NCI-H2107 treated with DMSO at 0.1 percent for 48 hours (cell line): ENCODE measurements around the gene EP300.

Experiments
- DNase-seq: peaks from one replicate; lab custom pipeline; 2025; ENCODE audit not compliant: unreplicated experiment; lab: John Stamatoyannopoulos, UW

Gene EP300

DNA sequence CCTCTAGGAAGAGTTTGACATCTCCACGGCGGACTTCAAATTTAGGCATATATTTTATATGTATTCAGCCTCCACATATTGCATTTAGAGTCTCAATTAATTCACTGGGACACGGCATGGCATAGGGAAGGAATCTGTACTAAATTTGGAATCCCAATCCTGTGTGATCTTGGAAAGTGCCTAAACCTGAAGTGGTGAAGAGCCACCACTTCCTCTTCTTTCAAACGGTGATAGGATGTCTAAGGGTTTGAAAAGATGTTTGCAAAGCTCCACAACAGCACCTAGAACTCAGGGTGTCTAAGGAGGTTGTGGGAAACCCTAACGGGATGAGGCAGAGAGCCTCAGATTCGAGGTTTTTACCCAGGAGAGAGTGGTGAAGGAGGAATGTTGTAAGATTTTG lies 111.7 kb downstream of the EP300 start:
- no peak for DNase-seq

DNA sequence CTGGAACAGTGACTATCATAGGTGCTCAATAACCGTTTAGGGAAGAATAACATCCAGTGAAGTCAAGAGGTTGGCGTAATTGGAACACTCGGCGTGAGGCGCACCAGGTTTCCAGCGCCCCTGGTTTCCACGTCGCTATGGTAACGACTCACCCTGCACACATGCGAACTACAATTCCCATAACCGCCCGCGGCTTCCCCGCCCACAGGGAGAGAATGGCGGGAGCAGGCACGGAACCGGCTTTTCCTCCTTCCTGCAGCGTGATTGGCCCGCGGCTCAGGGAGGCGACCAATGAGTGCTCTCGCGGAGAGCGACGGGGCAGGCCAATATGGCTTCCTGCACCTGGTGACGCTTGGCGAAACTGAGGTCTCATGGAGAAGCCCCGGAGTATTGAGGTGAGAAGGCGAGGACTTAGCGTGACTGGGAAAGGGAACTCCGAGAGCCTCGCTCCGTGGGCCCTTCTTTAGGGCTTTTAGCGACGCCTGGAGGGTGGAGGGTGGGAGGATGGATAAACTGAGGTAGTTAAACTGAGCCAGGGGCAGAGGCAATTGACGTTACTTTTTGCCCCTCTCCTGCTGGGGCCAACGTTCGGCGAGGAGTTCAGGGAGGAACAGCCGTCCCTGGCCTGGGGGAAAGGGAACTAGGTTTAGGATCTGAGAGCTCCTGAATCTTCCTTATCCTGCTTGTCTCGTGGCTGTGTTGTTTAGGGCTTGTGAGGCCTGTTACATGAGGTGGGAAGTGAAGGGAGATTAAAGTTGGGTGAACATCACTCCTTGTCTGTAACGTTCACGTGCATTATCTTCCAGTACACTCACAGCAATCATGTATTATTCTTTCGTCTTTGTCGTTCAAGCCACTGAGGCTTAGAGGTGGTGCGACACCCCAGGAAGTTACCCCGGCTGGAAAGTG lies 112.9 kb downstream of the EP300 start, which contains the start of gene L3MBTL2:
TSS of gene L3MBTL2 (plus strand) at position 321 of the 909 bp plus-strand sequence. CDS start at position 372, 51 bp downstream.
- DNase-seq: peak; percentile 87

DNA sequence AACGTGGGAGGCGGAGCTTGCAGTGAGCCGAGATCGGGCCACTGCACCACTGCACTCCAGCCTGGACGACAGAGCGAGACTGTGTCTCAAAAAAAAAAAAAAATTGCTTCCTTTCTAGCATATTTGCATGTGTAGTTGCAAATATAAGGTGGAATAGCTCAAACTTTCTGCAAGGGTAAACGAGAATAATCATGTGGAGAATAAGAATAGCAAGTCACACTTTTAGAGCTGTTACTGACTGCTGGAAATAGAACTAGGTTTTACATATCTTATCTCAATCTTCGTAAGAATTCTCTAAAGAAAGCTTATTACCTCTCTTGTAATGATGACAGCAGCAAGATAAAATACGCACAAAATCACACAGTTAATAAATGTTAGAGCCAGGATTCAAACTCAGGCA lies 114.3 kb downstream of the EP300 start:
- DNase-seq: no peak

DNA sequence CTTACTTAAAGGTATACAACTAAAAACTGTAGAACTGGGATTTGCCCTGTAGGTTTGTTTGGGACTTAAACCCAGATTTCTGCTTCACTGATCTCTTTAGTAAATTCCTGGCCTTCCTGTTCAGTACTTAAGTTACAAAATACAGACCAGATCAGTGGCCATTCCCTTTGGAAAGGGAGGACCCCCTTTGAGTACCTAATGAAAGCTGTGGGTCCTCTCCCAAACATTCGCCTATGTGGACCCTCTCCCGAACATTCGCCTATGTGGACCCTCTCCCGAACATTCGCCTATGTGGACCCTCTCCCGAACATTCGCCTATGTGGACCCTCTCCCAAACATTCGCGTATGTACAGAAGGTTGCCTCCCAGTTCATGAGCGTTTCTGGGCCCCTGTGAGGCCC lies 123.0 kb downstream of the EP300 start:
- no peak for DNase-seq

DNA sequence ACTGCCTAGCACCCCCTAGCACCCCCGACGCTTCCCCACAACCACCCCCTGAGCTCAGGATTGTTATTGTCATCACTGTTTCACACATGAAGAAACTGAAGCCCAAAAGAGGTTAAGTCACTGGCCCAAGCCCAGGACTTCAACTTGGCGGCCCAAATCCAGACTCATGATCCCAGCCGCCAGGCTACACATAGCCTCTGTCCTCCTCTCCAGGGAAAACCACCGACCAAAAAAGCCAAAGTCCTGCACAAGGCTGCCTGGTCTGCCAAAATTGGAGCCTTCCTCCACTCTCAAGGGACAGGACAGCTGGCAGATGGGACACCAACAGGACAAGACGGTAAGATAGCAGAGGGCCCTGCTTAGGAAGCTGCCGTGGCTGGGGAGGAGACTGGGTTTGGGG lies 123.5 kb downstream of the EP300 start:
- DNase-seq: no peak

DNA sequence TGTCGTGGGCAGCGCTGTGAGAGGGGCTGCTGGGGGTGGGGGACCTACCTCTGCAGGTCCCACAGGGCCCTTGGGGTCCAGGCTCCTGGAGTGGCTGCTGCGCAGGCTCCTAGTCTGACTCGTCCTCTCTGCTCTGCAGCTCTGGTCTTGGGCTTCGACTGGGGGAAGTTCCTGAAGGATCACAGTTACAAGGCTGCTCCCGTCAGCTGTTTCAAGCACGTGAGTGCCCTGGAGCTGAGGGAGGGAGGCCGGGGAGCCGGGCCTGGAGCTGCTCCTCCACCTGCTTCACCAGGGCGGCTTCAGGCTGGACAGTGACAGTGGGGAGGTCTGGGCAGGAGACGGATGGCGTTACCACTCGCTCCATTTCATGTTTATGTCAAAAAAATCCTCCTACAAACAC lies 124.6 kb downstream of the EP300 start:
- DNase-seq: peak; percentile 54

DNA sequence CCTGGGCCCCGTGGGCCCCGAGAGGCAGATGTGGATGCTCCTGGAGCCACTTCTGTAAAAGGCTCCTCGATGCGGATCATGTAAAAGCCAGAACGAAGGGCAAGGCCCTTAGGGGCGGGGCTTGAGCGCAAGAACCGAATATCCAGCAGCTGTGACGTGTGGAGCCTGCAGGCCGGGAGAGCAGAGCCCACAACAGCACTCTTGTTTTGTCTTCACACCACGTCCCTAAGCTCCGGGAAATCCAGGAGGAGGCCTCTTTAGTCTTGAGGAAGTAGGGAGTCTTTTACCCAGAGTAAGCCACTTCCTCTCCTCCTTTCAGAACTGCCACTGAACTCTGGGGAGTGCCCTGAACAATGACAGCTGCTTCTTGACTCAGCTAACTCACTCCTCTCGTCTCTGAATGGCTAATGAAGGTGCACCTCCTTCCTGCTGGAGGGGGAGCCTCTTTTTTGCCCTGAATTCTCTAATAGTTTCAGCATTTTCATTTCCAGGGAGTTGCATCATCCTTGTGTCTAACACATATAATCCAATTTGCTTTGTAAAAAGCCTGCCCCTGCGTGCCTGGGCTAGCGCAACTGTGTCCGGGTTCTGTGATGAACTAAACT lies 125.3 kb downstream of the EP300 start:
- no peak for DNase-seq

DNA sequence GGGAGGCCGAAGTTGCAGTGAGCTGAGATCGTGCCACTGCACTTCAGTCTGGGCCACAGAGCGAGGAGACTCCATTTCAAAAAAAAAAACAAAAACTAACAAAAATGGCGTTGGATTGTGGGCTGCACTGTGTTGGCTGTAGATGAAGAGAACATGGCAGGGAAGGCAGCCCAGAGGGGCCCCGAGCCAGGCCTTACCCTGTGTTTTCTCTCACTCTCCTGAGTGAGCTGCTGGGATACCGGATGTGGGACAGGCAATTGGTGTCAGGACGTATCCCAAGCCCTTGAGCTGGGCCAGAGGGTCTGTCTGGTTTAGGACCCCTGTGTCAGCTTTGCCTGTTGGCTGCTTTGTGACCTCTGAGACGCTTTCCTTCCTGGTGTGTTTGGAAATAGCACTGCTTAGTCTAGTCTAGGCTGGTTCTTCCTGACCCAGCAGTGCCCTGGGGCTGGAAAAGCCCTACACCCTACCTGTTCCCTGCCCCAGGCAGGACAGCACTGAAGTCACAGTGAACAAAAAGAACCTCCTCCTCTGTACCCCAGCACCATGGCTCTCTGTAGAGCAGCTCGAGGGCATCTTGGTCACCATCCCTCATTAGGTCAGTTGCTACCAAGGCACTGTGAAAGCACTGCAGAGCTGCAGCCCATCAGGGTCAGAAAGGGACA lies 130.6 kb downstream of the EP300 start:
- no peak for DNase-seq

DNA sequence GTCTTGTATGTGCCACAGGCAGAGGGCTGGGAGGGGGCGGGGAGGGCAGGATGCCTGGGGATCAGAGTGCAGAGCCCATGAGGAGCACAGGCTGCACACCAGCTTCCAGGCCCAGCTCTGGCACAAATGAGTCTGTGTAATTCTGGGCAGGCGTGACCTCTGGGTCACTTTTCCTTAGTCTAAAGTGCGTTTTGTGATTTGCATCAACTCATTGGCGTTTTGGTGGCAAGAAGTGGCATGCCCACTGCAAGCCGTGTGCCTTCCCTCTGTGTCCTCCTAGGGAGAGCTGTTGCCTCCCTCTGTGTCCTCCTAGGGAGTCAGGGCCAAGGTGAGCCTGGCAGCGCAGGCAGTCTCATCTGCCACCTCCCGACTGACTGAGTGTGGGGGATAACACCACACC lies 131.1 kb downstream of the EP300 start:
- no peak for DNase-seq

DNA sequence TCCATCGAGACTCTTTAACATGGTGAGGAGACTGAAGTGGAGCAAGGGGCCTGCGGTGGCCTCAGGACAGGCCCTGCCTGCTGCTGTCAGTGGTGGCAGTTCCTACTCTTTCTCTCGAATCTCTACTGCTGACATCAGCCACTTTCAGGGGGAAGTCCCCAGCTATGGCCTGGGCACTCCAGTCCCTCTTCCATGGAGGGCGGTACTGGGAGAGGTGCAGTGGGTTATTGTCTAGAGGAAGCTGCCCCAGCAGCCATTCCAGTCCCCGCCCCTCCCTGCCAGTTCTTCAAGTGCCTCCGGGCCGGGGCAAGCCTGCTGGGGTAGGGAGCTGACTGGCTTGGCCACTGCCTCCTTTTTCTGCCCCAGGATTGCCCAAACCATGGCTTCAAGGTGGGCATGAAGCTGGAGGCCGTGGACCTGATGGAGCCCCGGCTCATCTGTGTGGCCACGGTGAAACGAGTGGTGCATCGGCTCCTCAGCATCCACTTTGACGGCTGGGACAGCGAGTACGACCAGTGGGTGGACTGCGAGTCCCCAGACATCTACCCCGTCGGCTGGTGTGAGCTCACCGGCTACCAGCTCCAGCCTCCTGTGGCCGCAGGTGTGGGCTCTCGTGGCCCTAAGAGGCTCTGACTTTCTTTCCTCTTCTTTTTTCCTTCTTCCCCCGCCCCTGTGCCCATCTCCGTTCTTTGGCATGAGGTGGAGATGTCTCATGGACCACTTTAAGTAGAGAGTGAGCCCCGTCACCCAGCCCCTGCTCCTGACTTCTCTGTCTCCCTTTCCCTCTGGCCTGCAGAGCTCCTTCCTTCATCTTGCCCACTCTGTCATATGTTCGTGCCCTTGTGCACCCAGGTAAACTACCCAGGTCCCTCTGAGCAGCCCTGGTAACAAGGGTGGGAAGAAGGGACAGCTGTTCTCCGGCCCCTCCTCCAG lies 134.6 kb downstream of the EP300 start:
- DNase-seq: no peak

DNA sequence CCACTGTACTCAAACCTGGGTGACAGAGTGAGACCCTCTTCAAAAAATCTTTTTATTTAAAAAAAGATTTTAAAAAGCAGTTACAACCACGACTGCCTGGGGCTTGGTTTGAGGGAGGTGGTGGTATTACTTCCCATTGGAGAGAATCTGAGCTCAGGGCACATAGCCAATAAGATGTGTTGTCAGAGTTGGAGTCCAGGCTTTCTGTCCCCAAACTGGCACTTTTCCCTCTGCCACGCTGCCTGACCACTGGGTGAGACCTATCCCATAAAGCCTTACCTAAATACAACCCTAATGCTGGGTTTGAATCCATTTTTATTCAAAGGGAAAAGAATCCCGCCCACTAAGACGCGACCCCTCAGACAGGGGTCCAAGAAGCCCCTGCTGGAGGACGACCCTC lies 136.8 kb downstream of the EP300 start:
- DNase-seq: no peak
